HG03095 (cell line): ENCODE data around the gene GEMIN5.
A peak's percentile ranks its signal among the peaks of the same experiment; 100 is the strongest.

Source experiments
- ATAC-seq: cut with Tn5 transposase; IDR thresholded peaks from one replicate; pipeline ENCODE4 v1.9.1; 2021; ENCODE audit warnings: moderate library complexity; ENCODE audit not compliant: unreplicated experiment

Gene GEMIN5

DNA sequence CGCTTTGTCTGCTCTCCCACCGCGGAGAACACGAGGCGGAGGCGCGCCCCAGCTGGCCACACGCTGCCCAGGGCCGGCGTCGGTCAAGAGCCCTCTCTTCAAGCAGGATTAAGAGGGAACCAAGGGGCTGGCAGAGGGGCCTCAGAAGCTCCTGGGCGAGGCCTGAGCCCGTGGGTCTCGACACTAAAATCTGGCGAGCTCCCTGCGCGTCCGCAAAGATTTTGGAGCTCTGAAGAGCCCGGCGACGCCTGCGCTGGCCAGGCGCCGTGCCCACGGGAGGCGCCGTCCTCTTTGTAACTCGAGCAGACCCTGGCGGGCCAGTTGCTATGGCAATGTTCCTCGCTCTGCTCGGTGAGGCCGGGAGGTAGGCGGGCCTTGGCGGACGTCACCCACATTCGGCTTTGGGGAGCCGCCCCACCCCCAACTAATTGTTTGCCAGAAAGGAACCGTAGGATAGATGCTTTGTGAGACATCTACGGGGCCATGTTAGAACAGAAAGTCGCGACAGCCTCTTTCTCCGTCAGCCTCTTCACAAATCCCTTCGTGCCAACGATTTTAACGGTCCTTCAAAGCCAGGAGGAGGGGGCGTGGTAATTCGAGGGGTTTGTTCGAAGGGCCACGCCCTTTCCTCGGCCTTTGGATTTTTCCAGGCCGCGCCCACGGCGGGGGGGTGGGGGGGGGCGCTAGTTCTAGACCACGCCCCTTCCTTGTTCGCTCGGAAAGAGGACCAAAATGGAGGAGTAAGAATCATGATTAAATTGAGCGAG lies 80.3 kb downstream of the GEMIN5 start:
- ATAC-seq: peak; percentile 62

DNA sequence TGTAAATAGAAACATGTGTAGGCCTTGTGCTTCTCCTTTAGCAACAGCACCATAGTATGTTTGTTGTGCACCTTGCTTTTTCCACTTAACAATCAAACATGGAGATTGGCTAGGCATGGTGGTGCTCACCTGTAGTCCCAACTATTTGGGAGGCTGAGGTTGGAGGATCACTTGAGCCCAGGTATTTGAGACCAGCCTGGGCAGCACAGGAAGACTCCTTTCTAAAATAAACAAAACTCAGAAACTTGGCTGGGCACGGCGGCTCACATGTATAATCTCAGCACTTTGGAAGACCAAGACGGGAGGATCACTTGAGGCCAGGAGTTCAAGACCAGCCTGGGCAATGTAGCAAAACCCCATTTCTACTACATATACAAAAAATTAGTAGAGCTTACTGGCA lies 86.7 kb downstream of the GEMIN5 start:
- ATAC-seq: no peak

DNA sequence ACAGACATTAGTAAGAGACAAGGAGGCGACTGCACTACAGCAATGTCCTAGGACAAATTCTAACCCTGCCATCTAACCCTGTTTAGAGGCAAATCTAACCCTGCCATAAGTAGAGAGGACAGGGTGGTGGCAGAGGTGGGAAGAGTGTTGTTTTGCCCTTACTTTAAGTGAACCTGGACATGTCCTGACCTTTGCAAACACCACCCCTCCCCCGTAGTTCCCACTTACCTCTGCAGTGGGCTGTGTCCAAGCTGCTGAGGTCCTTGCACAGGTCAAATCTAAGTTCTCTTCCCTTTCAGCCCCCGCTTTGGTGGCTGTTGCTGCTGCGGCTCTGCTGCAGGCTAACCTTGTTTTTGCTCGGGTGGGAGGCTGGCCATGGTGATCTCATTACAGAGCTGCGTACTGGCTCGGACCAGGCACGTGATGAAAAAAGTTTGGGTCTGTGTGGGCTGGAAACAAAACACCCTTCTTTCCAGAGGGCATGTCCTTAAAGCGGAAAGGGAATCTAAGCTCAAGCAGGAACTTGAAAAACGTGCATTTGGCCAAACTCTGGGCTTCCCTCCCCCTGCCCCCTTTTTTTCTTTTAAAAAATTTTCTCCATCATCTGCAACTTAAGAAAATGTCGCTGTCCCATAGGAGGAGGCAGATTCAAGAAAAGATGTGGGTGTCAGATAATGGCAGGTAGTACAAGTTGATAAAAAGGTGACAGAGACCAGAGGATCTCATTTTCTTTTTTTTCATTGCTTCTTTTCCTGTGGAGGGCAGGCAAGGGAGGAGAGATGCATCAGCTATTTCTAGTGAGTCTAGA lies 87.6 kb downstream of the GEMIN5 start, which contains the start of gene FAXDC2:
FAXDC2 (minus strand) TSS at position 349 of the 808 bp plus-strand sequence. CDS start 12,425 bp downstream, outside the sequence.
- ATAC-seq: no peak

DNA sequence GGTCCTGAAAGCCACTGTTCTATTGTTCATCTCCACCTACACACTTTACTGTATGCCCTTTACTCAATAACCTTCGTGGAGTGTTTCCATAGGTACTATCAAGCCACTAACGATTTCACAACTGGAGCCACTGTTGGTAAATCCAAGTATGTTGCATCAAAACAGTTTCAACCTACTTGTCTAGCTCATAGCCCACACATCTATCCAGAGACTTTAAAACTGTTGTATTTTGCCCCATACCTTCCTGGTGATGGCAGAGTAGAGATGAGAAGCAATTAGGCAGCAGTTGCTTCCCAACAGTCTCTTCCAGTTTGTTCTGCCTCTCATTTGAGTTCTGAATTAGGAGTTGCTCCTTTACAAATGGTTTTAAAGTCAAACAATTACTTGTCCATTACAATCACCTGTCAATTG lies 88.2 kb downstream of the GEMIN5 start:
- ATAC-seq: no peak

DNA sequence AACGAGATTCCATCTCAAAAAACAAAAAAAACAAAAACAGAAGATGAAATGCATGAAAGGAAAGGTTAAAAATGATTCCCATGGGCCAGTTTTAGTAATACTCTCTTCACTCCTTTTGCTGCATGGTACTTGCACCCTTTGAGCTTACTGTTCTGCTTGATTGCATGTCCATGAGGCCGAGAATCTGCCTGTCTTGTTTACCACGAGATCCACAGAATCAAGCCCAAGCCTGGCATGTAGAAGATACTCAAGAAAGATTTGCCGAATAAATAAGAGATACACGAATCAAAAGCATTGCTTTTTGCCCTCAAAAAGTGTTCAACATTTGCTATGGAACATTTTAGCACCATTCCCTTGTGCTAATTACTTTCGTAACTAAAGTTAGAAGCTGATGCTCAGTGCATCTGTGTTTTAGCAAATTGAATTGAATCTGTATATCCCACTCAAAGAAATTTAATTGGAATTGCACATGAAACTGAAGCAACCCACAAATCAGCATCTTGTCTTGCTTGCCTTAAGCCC lies 88.7 kb downstream of the GEMIN5 start:
- ATAC-seq: no peak

DNA sequence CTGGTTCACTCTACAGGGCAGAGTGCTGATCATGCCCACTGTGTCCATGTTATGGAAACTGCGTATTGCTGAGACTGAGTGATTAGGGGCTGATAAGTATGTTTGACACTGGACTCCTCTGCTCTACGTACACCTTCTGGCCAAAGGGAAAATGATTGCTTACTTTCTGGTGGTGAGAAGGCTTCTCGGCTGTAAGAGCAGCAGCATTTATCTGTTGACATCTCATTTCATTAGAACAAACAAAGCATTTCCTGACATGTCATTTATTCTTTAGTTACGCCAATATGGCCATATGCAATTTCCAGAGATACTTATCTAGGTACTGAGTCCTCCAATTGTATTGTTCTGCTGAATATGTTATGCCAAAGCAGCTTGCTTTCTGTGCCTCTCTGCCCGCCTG lies 93.2 kb downstream of the GEMIN5 start:
- ATAC-seq: no peak

DNA sequence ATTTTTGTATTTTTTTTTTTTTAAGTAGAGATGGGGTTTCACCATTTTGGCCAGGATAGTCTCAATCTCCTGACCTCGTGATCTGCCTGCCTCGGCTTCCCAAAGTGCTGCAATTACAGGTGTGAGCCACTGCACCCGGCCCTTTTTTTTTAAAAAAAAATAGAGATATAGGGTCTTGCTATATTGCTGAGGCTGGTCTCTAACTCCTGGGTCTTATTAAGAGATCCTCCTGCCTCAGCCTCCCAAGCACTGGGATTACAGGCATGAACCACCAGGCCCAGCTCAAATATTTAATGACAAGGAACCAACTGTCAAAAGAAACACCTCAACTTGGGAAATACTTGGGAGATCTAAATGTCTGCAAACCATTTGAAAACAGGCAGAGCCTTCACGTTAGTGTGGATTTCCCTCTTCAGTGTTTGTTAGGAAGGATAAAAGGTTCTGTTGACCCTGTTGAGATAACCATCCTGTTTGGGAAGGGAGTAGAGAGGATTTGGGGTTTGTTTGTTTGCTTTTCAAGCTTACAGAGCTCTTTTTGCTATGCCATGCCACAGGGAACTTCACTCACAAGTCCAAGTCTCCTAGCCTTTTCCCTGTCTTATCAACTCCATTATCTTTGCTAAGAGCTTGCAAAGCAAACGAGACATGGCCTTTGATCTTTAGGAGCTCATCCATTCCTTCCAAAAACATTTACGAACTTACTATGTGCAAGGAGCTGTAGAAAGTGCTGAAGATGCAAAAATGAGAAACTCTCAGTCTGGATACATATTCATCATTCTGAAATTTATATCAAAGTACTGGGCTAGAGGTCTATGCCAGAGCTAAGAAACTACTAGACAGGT lies 95.1 kb downstream of the GEMIN5 start:
- ATAC-seq: no peak

DNA sequence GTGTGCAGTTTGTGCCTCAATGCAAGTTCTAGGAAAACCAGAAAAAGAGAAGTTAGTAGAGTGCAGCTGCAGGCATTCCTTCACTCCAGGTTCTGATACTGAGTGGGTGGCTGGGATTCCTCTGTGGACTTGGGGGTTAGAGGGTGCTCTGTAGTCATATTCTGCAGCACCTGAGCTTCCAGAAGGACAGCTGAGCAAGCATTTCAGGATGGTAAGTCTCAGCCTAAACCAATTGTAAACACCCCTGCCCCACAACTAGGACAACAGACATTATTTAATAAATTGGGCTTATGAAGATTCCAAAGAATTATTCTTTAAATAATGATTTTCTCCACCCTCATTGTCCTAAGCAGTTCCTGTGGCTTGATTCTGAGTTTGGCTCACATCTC lies 96.7 kb downstream of the GEMIN5 start:
- no peak for ATAC-seq

DNA sequence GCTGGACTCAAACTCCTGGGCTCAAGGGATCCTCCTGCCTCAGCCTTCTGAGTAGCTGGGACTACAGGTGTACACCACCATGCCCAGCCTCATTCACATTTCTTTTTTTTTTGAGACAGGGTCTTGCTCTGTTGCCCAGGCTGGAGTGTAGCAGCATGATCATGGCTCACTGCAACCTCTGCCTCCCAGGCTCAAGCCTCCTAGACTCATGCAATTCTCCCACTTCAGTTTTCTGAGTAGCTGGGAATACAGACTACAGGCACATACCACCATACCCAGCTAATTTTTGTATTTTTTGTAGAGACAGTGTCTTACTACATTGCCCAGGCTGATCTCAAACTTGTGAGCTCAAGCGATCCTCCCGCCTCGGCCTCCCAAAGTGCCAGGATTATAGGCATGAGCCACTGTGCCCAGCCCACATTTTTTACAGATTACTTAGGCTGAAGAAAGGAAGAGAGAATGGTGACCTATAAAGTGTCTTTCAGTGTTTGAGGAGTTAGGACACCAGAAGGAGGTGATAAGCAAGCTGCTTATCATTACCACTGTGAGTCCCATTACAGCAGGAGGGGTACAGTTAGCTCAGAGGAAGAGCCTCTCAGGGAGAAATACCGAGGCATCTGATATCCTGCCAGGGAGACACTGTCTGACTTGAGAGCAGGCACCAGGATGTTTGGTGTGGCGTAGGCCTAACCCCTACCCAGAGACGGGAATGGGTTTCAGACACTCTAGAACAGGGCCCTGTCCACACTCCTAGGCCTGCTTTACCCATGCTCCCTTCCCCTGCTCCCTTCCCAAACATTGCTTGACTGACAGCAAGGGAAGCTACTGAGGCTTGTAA lies 97.4 kb downstream of the GEMIN5 start:
- ATAC-seq: no peak
